ENCODE data around the gene NCR2.
"Not testable (repeated sequence)": the region's sequence is repeated elsewhere in the genome, so short reads cannot be mapped to it uniquely, and the experiment has no call there.

Gene NCR2, protein sequence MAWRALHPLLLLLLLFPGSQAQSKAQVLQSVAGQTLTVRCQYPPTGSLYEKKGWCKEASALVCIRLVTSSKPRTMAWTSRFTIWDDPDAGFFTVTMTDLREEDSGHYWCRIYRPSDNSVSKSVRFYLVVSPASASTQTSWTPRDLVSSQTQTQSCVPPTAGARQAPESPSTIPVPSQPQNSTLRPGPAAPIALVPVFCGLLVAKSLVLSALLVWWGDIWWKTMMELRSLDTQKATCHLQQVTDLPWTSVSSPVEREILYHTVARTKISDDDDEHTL

DNA sequence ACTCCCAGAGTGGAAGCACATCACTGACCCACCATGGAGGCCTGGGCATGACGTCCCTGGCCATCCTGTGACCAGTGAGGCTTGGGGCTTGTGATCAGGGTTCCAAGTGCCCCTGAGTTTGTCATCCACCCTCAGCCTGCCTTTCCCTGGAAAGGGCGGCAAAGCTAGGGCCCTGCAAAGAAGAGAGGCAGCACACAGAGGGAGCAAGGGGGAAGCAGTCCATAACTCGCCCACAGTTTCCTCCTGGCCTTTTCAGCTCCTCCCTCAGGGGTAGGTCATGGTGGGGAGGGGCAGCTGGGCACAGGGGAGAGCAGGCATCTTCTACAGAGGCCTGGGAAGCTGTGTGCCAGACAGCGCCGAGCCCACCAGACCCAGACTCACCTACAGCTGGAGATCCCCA lies at the start of gene NCR2:
TSS of gene NCR2 (plus strand) at position 313 of the 400 bp plus-strand sequence. CDS start 269 bp downstream, outside the sequence.
- DNase-seq (ENCODE audit: low read depth in 2 of 2): no peak

DNA sequence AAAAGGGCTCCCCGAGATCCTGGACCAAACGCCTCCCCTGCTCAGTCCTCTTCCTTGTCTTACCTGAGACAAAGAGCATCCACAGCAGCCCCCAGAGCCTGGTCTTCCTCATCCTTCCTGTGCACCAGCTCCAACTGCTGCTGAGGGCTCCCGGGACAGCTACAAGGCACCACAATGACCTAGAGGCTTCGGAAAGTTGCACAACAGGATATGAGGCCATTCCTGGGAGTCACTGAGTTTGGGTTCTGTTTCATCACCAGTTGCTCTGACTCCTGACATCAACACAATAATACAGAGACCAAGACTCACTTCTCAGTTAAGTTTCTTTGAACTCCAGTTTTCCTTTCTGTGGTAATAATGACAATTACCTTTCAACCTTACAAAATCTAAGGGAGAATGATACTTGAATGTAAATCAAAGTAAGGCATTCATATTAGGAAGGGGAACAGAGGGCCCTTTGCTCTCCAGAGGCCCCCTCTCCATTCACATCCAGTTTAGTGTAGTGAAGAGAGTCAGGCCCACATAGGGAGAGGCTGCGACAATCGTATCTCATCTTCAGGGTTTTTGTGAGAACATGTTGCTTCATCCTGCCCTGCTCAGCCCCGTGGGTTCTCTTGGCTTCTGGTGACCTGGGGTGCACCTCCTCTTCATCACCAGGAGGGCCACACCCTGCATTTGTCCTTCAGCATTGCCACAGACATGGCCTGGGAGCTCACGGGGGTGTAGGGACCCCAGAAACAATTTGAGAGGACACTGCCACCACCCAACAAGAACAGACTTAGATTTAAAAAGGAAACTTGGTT lies 48.7 kb upstream of the NCR2 start, which contains the start of gene TREM1:
TSS of gene TREM1 (minus strand) at position 139 of the 803 bp plus-strand sequence. CDS start at position 112, 27 bp downstream.
- no peak for DNase-seq (ENCODE audit: low read depth in 2 of 2)

DNA sequence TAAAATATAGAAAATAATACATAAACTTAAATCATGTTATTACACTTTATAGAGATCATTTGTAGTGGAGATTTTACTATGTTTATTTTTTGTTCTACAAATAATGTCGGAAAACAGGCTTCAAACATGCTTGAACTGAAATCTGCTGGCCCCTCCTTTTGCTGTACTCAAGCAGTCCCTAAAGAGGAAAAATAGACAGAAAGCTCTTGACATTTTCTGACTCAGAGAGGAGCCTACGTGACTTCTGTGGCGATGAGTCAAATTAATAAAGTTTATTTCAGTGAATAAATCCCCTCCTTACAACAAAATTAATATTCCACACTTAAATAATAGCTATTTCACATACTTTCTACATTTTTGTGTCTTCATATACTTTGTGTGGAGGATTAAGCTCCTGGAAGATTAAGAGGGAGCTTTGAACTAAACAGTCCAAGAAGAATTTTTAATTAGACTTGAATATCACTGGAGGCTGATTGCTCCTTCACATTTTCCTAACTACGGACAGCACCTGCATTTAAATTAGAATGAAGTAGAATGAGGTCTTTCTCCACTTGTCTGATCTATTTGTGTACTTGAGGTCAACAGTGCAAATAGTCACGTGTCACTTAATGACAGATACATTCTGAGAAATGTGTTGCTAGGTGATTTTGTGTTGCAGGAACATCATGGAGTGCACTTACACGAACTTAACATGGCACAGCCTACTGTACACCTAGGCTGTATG lies 47.2 kb upstream of the NCR2 start:
- no peak for DNase-seq (ENCODE audit: low read depth in 2 of 2)

DNA sequence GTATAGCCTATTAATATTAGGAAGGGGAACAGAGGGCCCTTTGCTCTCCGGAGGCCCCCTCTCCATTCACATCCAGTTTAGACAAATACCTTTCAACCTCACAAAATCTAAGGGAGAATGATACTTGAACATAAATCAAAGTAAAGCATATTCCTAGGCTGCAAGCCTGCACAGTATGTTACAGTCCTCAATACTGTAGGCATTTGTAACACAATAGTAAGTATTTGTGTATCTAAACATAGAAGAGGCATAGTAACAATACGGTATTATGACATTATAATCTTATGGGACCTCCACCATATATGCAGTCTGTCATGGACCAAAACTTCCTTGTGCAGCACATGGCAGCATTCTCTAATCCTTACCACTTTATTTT lies 46.7 kb upstream of the NCR2 start:
- DNase-seq (ENCODE audit: low read depth in 2 of 2): no peak

DNA sequence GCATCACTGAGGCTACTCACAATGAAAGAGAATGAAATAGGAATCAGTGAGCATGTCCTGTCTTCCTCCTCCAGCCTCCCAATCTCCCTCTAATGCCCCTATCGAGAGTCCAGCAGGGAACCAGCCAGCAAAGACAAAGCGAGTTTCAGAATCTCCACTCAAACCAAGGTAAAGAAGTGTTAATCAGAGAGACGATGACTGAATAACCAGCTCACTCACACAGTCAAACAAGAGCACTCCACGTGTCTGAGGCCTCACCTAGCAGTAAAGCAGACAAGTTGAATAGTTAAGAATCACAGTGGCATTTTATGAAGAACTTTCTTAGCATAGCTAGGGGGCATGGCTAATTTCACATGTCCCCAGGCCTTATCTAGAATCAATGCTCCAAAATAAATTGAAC lies 45.6 kb upstream of the NCR2 start:
- DNase-seq (ENCODE audit: low read depth in 2 of 2): no peak

DNA sequence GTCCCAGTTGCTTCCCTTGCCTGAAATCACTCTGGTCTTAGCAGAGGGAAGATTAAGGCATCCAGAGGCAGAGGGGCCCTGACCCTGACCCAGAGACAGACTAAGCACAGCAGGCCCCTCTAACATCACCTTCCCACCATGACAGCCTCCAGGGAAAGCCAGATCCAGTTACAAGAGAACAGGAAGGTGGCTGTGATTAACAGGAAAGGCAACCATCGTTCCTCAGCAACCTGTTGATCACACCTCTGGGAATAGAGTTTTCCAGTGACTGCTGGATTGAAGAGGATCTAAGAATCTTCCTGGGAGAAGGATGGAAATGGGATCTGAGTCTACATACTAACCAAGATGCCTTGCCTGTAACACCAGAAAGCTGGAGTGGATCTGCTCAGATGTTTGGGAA lies 43.7 kb upstream of the NCR2 start:
- DNase-seq (ENCODE audit: low read depth in 2 of 2): no peak

DNA sequence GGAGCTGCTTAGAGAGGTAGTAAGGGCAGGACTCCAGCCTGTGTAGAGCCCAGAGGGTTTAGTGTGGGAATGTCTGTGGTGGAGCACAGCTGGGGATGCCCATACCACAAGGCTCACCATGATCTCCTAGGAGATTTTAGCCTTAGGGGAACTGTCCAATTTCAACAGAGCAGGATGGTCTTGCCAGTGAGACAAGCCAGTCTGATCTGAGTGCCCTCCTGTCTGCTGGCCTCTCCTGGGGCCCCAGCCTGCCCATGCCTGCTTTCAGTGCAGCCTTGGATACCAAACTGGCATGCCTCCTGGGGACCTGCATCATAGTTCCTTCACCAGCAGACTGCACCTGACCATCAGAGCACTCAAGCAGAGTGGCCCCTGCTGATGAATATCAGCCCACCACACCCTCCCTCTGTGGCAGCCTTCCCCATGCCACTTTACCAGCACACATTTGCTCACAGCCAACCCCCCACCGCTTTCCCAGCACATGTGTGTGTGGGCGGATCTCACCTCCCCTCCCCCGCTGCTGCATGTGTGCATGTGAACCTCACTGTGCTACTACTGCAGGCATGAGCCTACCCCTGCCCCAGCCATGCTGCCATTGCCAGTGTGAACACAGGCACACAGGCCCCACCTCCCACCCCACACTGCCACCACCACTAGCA lies 41.1 kb upstream of the NCR2 start:
- DNase-seq (ENCODE audit: low read depth in 2 of 2): no peak

DNA sequence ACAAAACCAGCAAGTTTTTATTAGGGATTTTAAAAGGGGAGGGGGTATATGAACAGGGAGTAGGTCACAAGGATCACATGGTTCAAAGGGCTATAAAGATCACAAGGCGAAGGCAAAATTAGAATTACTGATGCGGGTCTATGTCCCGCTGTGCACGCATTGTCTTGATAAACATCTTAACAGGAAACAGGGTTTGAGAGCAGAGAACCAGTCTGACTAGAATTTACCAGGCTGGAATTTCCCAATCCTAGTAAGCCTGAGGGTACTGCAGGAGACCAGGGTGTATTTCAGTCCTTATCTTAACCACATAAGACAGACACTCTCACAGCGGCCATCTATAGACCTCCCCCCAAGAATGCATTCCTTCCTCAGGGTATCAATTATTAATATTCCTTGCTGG lies 38.2 kb upstream of the NCR2 start:
- DNase-seq (ENCODE audit: low read depth in 2 of 2): not testable (repeated sequence)

DNA sequence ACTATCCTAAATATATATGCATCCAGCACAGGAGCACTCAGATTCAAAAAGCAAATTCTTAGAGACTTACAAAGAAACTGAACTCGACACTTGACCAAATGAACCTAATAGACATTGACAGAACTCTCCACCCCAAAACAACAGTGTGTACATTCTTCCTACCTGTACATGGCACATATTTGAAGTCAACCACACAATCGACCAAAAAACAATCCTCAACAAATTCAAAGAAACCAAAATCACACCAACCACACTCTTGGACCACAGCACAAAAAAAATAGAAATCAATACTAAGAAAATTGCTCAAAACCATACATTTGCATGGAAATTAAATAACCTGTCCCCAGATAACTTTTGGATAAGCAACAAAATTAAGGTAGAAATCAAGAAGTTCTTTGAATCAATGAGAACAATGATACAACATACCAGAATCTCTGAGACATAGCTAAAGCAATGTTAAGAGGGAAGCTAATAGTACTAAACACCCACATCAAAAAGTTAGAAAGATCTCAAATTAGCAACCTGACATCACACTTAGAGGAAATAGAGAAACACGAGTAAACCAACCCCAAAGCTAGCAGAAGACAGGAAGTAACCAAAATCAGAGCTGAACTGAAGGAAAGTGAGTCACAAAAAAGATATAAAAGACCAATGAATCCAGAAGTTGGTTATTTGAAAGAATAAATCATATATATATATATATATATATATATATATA lies 36.5 kb upstream of the NCR2 start:
- no peak for DNase-seq (ENCODE audit: low read depth in 2 of 2)

DNA sequence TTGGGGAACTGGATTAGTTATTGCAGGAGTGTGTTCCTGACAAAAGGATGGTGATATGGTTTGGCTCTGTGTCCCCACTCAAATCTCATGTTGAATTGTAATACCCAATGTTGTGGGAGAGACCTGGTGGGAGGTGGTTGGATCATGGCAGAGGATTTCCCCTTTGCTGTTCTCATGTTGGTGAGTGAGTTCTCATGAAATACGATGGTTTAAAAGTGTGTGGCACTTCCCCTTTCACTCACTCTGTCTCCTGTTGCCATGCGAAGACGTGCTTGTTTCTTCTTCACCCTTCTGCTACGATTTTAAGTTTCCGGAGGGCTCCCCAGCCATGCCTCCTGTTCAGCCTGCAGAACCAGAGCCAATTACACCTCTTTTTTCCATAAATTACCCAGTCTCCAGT lies 32.8 kb upstream of the NCR2 start:
- no peak for DNase-seq (ENCODE audit: low read depth in 2 of 2)

DNA sequence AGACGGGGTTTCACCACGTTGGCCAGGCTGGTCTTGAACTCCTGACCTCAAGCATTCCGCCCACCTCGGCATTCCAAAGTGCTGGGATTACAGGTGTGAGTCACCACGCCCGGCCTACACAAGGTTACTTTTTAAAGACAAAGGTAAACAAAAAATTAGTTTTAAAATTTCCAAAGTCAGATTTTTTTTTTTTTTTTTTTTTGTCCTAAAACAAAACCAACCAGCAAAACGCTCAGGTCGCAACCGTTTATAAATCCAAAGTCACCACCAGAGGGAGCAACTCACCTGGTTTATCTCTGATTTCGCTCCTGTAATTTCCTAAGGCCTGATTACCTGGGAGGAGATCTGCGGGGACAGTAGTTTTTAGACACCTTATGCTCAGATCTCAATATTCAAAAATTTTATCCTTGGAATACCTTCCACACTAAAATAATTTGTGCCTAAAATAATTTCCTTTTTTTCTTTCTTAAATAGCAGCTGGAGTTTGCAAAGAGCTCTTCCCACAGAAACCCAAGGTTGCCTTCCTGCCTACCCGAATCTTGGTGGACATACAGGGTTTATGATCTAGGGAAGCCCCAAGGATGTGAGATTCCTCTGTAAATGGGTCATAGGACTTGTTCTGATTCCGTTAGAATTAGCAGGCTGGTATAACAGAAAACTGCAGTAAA lies 29.1 kb upstream of the NCR2 start:
- no peak for DNase-seq (ENCODE audit: low read depth in 2 of 2)

DNA sequence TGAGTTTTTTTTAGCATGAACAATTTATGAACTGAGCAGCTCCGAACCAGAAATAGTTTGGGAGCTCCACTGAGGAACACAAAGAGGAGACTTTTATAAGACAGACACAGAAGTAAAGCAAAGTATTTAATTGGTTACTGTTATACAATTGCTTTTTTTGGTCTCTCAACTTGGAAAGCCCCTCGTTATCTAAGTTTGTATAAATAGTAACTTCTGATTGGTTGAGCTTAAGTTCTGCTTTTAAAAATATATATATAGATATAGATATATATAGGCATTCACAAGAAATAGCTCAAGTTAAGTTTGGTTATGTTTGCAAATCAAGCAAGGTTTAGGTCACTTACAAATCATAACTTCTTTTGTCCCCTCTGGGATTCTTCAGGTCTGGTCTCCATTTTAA lies 20.2 kb upstream of the NCR2 start:
- DNase-seq (ENCODE audit: low read depth in 2 of 2): no peak

DNA sequence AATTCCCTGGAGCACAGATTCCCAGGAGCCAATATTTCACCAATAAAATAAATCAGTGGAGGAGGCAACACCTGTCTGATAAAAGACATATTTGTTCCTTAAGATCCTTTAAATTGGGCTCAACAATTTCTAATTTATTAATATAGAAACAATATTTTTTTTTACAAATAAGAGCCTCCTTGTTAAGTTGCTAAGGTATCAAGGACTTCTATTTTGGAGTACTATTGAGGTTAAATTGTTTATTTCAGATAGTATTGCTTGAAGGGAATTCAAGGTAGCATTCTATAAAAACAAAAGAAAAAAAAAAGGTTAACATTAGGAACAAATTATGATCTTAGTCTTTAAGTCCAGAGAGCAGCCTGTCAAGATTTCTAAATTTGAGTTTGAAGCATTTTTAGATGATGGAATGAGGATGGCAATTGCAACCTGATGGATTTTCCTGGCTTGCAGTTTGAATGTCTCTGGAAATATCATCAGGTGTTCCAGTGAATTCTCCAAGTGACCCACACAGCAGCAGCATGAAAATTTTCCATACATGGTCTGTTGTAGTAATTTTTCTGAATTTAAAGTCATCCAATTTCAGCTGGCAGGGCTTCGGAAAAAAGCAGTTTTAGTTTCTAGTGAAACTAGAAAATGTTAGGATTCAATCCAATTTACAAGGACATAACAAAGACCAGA lies 19.3 kb upstream of the NCR2 start:
- DNase-seq (ENCODE audit: low read depth in 2 of 2): no peak

DNA sequence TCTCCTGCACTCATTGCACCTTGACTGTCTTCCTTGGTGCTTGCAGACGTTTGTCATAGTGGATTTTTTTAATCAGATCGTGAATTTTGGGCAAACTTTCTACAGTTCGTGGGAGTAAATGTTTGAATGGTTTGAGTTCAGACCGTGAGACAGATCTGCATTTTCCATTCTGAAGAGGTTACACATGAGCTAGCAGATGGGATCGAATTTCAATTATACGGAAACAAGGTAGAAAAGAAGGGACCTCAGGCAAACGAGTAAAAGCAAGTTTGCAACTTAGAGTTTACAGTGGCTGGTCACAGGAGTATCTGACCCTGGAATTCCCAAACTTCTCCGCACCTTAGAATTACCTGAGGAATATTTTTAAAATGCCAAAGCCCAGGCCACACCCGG lies 17.2 kb upstream of the NCR2 start:
- no peak for DNase-seq (ENCODE audit: low read depth in 2 of 2)

DNA sequence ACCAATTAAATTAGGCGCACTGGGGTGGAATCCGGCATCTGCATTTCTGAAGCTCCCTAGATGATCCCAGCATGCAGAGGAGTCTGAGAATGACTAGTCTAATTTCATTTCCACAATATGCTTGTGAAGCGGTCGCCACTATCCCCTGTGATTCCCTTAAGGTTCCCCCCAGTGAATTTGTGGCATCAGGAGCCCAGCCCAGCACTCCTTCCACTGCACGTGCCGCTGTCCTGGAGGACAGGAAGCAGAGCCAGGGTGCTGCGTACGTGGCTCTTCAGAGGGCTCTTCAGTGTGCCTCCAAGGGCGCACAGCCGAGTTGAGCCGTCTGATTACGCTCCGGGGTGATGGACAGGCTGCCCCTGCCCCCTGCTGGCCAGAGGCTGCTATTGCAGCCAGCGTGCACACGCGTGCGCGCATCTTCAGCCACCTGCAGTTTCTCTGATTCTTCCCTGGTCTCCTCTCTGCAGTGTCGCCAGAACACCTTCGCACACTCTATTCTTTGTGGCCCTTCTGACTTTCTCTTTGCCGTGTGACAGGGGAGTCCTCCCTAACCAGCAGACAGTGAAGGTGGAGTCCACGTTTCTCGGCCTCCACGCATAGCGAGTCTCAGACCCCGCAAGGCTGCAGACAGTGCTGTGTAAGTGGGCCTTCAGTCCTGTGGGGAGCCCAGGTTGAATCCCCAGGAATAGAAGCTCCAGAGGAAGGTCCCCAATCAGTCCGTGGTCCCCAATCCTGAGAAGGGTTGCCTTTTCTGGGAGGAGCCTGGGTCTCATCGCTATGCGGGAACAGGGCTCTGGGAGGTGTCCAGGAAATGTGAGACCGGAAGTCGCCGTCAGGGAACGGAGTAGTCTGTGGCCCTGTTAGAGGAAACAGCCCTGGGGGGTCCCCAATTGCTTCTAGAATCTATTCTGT lies 16.5 kb upstream of the NCR2 start:
- peak; percentile 61 to 75 for DNase-seq (ENCODE audit: low read depth in 2 of 2)

DNA sequence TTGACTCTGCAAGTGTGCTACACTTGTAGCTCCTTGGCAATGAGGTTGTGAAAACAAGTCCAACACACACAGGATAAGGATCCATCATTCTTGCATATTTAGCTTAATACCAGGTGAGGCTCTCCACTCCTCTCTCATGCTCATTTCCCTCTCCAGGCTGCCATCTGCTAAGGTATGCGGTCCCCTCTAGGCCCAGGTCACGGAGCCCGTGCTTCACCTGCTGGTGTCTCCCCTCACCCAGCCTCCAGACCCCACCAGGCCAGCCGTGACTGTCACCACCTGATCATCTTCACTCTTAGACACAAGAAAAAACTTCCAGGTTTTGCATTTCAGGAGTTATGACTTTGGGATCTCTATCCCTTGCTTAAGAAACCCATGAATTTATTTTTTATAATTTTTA lies 14.2 kb upstream of the NCR2 start:
- DNase-seq (ENCODE audit: low read depth in 2 of 2): no peak

DNA sequence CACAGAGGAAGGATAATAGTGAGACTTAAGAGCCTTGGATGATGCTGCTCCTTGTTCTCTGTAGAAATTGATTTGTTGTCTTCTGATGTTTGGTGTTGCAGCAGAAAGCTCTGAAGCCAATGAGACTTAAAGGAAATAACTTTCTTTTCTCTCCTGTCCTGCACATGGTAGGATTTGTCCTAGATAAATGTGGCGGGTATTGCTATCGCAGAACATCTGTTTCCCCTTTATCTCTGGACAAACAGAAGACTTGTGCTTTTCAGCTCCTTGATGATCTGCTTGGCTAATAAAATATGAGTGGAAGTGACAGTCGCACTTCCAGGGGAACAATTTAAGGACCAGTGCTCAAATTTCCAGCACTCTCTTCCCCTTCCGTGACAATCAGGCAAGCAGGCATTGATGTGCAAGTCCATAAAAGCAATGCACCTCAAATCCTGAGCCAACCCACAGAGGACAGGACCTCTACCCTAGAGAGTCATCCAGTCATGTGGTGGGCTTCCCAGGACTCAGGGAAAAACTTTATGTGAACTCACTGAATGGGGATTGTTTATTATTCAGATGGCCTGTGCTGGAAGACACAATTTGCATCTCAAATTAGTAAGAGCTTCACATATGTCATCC lies 9.9 kb upstream of the NCR2 start:
- DNase-seq (ENCODE audit: low read depth in 2 of 2): no peak

DNA sequence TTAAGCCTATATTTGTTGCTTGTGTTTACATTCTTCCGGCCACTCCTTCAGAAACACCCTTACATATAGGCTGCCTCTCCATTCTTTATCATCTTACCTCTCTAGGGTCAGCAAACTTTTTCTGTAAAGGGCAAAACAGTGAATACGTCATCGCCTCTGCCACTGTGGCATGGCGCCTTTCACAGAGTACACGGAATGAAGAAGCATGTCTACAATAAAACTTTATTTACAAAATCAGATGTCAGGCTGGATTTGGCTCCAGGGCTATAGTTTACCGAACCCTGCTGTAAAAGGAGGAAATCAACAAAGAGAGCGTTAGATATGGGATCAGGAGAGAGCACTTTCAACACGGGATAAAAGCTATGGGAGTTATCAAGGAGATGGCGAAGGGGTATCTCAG lies 9.3 kb upstream of the NCR2 start:
- DNase-seq (ENCODE audit: low read depth in 2 of 2): no peak

DNA sequence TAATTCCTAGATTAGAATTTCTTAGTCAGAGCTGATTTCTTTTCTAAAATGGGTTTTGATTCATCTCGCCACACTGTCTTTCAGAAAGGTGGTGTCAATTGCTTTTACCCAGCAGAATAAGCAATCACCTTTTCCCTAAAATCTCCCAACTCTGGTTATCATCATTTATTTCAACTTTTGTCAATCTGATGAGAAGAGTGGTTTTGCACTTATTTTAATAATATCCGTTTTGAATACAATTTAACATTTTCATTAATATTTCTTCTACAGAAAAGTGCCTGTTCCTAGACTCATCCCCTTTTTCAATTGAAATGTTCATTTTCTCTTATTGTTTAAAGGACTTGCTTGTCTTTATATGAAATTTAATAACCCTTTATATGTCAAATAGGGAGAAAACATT lies 8.2 kb upstream of the NCR2 start:
- no peak for DNase-seq (ENCODE audit: low read depth in 2 of 2)
